Measurements from ENCODE around the gene TECPR1. TPM values are rescaled to one million over a fixed set of nuclear protein-coding genes. Genes with fewer than 3 reads are reported as not detected.

TECPR1 gene
- 45.4 and 45.8 TPM in 2 replicates for total RNA-seq

DNA sequence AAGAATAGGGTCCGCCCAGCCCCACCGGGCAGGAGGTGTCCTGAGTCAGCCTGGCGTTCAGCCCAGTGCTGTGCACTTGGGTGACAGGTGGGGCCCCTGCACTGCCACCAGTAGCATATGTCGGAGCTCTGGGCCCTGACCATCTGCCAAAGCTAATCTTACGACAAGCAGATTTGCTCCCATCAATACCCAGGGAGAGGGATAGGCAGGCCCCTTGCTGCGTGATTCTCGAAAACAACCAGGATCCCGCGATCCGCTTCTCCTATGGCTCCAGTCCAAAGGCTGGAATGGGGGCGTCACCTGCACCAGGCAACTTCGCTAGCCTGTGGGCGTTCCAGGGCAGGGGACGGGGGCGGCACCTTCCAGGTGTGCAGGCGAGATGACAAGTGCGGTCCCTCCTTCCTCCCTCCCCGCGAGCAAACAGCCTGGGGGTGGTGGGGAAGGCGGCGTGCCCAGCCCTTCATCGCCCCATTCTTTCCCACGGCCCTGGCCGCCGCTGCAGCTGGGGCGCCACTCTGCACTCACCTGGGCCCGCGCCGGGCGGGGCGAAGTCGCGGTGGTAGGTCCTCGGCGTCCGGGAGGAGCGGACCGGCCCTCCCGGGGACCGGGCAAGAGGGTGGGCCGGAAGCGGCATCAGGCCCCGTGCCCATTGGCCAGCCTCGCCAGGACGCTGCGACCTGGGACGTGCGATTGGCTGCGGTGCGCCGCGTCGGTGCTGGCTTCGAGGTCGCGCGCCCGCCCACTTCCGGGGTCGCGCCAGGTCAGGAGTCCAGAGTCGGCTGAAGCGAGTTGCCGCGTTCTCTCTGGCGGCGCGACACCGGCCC lies at the start of gene TECPR1:
Gene TECPR1, minus strand, starts transcription at position 632 of the 824 bp plus-strand sequence. CDS start 6,086 bp downstream, outside the sequence.
- Mint-ChIP-seq H3K4me1 (ENCODE audit: low read depth) (peaks cover 45% of the 10 kb centered on the region), H3K4me3 (ENCODE audit: low read depth) (peak within 1 kb of the TSS; percentile 98), H3K36me3 (ENCODE audit: low read depth) (peaks cover 36% of the 10 kb centered on the region), H3K9me3 (no peaks in the 10 kb centered on the region), H3K27me3 (ENCODE audit: low read depth) (no peaks in the 10 kb centered on the region), H3K27ac (peak within 1 kb of the TSS; percentile 96)
- peak; percentile 90 for DNase-seq (ENCODE audit: low spot score)
- intact Hi-C loops (cut with micrococcal nuclease): loop anchor here (1.0 to 5.0 kb wide), 4 partner anchors 29 to 280 kb away; partner anchors contain the start of genes BRI3 and LMTK2

DNA sequence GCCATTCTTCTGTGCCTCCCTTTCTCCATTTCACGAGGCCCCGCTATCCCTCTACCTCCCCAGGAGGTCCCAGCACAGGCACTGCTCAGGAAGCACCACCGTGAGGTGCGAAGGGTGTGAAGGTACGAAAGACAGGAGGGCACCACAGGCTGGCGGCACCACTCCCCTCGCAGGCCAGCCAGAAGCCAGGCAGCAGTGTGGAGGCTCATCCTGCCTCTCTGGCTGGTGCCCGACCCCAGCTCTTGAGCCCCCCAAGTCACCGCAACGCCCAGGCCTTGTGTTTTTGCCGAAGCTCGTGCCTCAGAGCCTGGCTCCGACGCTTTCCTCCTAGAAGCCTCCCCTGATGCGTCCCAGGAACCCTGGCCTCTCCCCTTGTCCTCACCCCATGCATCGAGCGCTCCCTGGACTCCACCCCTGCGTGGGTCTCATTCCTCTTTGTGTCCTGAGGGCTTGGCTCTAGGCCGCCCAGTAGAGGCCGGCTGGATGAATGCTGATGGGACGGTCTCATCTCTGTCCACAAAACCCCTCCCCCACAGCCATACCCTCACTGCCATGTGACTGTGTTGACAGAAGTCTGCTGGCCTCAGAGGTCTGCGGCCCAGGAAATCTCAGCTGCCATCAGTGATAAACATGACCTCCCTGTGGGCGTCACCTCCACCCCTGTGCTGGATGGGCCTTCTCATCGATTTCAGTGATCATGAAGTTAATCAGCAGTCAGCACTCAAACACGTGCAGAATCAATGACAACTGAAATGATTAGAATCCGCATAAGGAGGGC lies 48.8 kb upstream of the TECPR1 start:
- intact Hi-C loops (cut with micrococcal nuclease): no loop called here
- no peak overlapping the region for H3K27ac Mint-ChIP-seq
- H3K27me3 Mint-ChIP-seq (ENCODE audit: low read depth): no peaks in the 10 kb centered on the region
- H3K4me1 Mint-ChIP-seq (ENCODE audit: low read depth): no peaks in the 10 kb centered on the region
- no peaks in the 10 kb centered on the region for H3K36me3 Mint-ChIP-seq (ENCODE audit: low read depth)
- H3K9me3 Mint-ChIP-seq: no peaks in the 10 kb centered on the region
- no peak for DNase-seq (ENCODE audit: low spot score)
- H3K4me3 Mint-ChIP-seq (ENCODE audit: low read depth): no peak overlapping the region

DNA sequence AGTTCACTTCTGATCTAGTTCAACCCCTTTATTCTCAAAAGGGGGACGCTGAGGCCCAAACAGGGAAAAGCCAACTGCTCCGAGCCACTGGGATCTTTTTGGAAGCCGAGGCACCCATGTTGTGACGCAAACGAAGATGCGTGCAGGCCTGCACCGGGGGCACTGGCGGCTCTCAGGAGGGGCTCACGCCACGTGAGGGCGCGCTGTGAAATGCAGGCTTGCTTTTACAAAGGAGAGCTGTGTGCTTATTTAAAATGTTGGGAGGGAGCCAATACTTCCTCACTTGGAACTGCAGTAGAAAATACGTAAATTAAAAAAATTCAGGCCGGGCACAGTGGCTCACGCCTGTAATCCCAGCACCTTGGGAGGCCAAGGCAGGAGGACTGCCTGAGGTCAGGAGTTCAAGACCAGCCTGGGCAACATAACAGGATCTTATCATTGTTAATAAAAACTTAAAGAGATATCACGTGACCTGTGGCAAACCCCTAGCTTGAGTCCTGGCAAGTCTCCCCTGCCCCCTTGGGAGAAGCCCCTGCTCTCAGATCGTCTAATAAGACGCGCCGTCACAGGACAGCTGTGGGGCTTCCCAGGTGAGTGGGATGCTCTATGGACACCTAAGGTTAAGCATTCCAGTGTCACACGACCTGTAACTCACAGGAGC lies 45.7 kb upstream of the TECPR1 start:
- no peak for DNase-seq (ENCODE audit: low spot score)
- Mint-ChIP-seq H3K27ac (no peak overlapping the region), H3K4me1 (ENCODE audit: low read depth) (no peaks in the 10 kb centered on the region), H3K27me3 (ENCODE audit: low read depth) (no peaks in the 10 kb centered on the region), H3K9me3 (no peaks in the 10 kb centered on the region), H3K4me3 (ENCODE audit: low read depth) (no peak overlapping the region), H3K36me3 (ENCODE audit: low read depth) (no peaks in the 10 kb centered on the region)
- intact Hi-C loops (cut with micrococcal nuclease): no loop called here

DNA sequence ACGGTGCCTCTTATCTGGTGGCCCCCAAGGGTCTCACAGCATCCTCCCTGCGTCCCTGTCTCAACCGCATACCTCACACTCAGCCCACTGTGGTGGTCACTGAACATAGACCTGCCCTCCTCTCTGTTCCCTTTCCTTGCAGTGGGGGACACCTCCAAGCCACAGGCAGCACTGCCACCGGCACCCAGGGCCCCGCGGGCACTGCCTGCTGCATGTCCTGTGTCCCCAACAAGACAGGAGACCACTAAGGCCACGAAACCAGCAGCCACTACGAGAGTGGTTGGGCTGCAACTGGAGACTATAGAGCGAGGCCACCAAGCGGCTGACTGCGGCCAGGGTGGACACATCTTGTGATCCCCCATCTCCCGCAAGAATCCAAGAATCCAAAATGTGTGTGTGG lies 44.8 kb upstream of the TECPR1 start:
- intact Hi-C loops (cut with micrococcal nuclease): no loop called here
- H3K9me3 Mint-ChIP-seq: no peaks in the 10 kb centered on the region
- no peaks in the 10 kb centered on the region for H3K4me1 Mint-ChIP-seq (ENCODE audit: low read depth)
- H3K36me3 Mint-ChIP-seq (ENCODE audit: low read depth): no peaks in the 10 kb centered on the region
- H3K27ac Mint-ChIP-seq: no peak overlapping the region
- no peak for DNase-seq (ENCODE audit: low spot score)
- H3K4me3 Mint-ChIP-seq (ENCODE audit: low read depth): no peak overlapping the region
- H3K27me3 Mint-ChIP-seq (ENCODE audit: low read depth): no peaks in the 10 kb centered on the region

DNA sequence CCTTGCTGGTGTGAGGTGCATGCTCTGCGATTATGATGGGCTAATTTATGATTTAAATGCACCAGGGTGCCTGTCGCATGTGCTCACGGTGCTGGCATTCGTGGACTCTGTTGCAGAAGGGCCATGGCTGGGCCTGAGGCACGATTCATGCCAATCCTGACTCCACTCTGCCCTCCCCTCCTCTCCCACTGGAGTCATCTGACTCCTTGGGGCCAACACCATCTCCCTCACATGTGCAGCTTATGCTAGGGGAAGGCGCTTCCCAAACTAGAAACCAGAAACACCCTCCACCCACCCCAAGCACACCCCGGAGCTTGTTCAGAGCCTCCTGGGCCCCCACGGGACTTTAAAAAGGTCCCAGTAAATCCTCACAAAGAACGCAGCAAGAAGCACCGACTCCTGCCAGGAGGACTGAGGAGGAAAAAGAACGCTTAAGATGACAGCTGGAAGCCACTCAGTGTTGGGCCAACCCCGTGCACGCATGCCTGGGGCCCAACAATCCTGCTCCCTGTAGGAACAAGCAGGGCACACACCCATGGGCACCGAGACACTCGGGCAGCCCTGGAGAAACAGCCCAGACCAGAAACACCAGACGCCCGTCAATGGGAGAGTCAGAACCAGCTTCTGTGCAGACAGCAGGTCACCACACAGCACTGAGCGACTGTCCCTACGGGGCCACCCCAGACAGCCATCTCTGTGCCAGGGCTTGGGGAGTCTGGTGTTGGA lies 43.6 kb upstream of the TECPR1 start:
- no peak overlapping the region for H3K27ac Mint-ChIP-seq
- no peaks in the 10 kb centered on the region for H3K36me3 Mint-ChIP-seq (ENCODE audit: low read depth)
- no peaks in the 10 kb centered on the region for H3K9me3 Mint-ChIP-seq

DNA sequence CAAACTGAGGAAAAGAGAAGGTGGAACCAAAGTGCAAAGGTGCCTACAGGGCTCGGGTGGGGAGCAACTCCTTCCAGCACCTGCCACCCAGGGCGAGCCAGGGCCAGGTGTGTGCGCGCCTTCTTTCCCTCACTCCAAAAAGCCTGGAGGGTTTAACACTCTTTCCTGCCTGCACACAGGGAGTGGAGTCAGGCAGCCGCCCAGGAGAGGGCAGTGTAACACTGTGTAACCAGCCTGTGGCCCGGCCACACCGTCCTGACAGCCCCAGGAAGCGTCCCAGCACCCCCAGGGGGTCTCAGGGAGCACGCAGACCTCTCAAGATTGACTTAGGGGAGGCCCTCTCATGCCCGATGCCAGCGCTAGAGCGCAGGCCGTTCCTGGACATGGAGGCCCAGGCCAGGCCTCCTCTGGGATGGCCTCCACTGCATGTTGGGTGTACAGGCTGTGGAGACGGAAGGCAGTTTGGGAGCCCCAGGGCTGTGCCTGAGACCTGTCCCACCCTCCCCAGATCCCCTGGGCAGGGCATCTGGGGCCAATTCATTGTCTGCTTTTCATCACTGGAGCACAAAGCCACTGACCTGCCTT lies 42.9 kb upstream of the TECPR1 start:
- H3K27me3 Mint-ChIP-seq (ENCODE audit: low read depth): no peaks in the 10 kb centered on the region
- no peaks in the 10 kb centered on the region for H3K4me1 Mint-ChIP-seq (ENCODE audit: low read depth)
- H3K4me3 Mint-ChIP-seq (ENCODE audit: low read depth): no peak overlapping the region
- H3K36me3 Mint-ChIP-seq (ENCODE audit: low read depth): no peaks in the 10 kb centered on the region
- intact Hi-C loops (cut with micrococcal nuclease): no loop called here
- H3K9me3 Mint-ChIP-seq: no peaks in the 10 kb centered on the region
- DNase-seq (ENCODE audit: low spot score): no peak
- no peak overlapping the region for H3K27ac Mint-ChIP-seq

More for the DNA sequence above, 43.6 kb upstream of the TECPR1 start:
- DNase-seq (ENCODE audit: low spot score): no peak
- Mint-ChIP-seq H3K4me3 (ENCODE audit: low read depth) (no peak overlapping the region), H3K27me3 (ENCODE audit: low read depth) (no peaks in the 10 kb centered on the region), H3K4me1 (ENCODE audit: low read depth) (no peaks in the 10 kb centered on the region)
- intact Hi-C loops (cut with micrococcal nuclease): no loop called here

GRCh38 chr7:98294326-98294725 lies 42.3 kb upstream of the TECPR1 start:
- H3K27me3 Mint-ChIP-seq (ENCODE audit: low read depth): no peaks in the 10 kb centered on the region
- no peaks in the 10 kb centered on the region for H3K36me3 Mint-ChIP-seq (ENCODE audit: low read depth)
- no peaks in the 10 kb centered on the region for H3K9me3 Mint-ChIP-seq
- intact Hi-C loops (cut with micrococcal nuclease): no loop called here
- no peak overlapping the region for H3K4me3 Mint-ChIP-seq (ENCODE audit: low read depth)
- no peak overlapping the region for H3K27ac Mint-ChIP-seq
- no peaks in the 10 kb centered on the region for H3K4me1 Mint-ChIP-seq (ENCODE audit: low read depth)
- DNase-seq (ENCODE audit: low spot score): no peak

GRCh38 chr7:98293746-98294145 lies 41.7 kb upstream of the TECPR1 start:
- Mint-ChIP-seq H3K27me3 (ENCODE audit: low read depth) (no peaks in the 10 kb centered on the region), H3K27ac (no peak overlapping the region), H3K36me3 (ENCODE audit: low read depth) (no peaks in the 10 kb centered on the region), H3K4me1 (ENCODE audit: low read depth) (no peaks in the 10 kb centered on the region), H3K9me3 (no peaks in the 10 kb centered on the region), H3K4me3 (ENCODE audit: low read depth) (no peak overlapping the region)
- intact Hi-C loops (cut with micrococcal nuclease): no loop called here
- no peak for DNase-seq (ENCODE audit: low spot score)

DNA sequence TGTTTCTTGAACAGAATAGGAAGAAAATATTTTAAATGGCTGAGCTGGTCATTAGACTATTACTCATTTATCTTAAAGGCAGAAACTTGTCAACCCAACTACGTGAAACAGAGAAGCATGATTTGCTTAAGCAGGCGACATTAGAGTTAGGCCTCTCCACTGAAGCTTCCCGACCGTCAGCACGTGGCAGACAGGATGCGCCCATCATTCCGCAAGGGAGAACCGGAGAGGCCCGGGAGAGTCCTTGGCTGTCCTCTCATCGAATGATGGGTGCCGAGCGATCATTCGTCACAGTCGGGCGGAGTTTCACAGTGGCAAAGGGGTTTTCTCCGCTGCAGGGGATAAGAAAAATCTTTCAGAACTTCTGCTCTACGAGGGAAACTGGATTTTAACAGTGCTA lies 41.2 kb upstream of the TECPR1 start:
- Mint-ChIP-seq H3K4me3 (ENCODE audit: low read depth) (no peak overlapping the region), H3K4me1 (ENCODE audit: low read depth) (no peaks in the 10 kb centered on the region), H3K36me3 (ENCODE audit: low read depth) (no peaks in the 10 kb centered on the region), H3K27ac (no peak overlapping the region), H3K9me3 (no peaks in the 10 kb centered on the region), H3K27me3 (ENCODE audit: low read depth) (no peaks in the 10 kb centered on the region)
- intact Hi-C loops (cut with micrococcal nuclease): no loop called here
- no peak for DNase-seq (ENCODE audit: low spot score)

DNA sequence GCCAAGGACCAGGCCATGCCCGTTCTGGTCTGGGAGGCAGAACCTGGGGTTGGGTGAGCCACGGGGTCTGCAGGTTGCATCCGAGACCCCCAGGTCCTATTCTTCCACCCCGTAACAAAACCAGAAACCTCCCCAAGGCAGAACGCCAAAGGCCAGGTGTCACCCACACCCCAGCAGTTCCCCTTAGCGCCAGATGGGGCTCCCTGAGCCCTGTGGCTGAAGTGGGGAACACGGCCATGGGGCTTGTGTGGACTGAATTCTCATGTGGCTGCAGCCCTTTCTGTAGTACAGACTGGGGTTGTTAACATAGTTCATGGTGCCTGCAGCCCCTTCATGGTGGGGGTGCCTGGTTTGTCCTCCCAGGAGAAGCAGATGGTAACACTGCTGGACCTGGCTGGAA lies 39.7 kb upstream of the TECPR1 start:
- Mint-ChIP-seq H3K36me3 (ENCODE audit: low read depth) (no peaks in the 10 kb centered on the region), H3K27ac (no peak overlapping the region), H3K4me1 (ENCODE audit: low read depth) (no peaks in the 10 kb centered on the region), H3K9me3 (no peaks in the 10 kb centered on the region), H3K4me3 (ENCODE audit: low read depth) (no peak overlapping the region), H3K27me3 (ENCODE audit: low read depth) (no peaks in the 10 kb centered on the region)
- no peak for DNase-seq (ENCODE audit: low spot score)
- intact Hi-C loops (cut with micrococcal nuclease): no loop called here

DNA sequence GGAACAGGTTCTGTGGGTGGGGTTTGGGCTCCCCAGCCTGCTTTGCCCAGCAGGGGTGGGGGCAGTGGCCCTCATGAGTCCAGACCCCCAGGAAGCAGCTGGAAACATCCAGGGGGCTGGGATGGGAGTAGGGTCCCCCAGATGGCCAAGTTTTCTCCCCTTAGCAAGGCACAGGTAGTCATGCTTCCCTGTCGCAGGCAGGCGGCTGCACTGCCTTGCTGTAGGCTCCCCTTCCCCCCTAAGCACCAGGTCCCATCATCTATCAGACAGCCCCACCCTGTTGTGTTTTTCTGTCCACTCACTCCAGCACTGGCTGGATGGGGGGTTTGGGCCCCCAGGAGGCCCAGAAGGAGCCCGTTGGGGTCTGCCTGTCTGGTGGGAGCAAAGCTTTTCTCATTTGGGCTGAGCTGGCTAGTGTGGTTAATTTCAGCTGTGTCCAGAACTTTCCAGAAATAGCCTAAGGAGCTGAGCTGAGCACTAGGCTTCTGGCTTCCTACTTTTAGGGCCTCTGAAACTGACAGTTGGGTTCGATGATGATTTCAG lies 37.4 kb upstream of the TECPR1 start:
- Mint-ChIP-seq H3K27me3 (ENCODE audit: low read depth) (no peaks in the 10 kb centered on the region), H3K4me3 (ENCODE audit: low read depth) (no peak overlapping the region), H3K9me3 (no peaks in the 10 kb centered on the region), H3K4me1 (ENCODE audit: low read depth) (peaks cover 3% of the 10 kb centered on the region), H3K27ac (no peak overlapping the region), H3K36me3 (ENCODE audit: low read depth) (peaks cover 6% of the 10 kb centered on the region)
- no peak for DNase-seq (ENCODE audit: low spot score)
- intact Hi-C loops (cut with micrococcal nuclease): loop anchor here (10.0 kb wide), 1 partner anchor 185 kb away; the partner anchor contains the start of gene LMTK2

Measured in activated T-helper 2 cell treated with anti-CD3 and anti-CD28 coated beads, Interferon-gamma antibody, Interleukin-2, Interleukin-4, amounts not matched to agents 10 μg/mL and 5 μg/mL and 100 μg/mL, durations not matched to agents 14 hours and 24 hours and 36 hours (primary cell).